Neural cell (in vitro differentiated cells): ENCODE data around the gene APLNR. TPM values are rescaled to one million over a fixed set of nuclear protein-coding genes. Genes with fewer than 3 reads are reported as not detected.

Experiments used
- H2AFZ ChIP-seq: fragments of 200-600, 300-800 bp; sonication (generic), shearing (Covaris generic); 2 replicates; pipeline ENCODE4 v1.6.0; 2014; ENCODE audit warnings: low read depth, mild to moderate bottlenecking, antibody characterized with exemption, low read length, moderate library complexity
- H3F3A ChIP-seq: fragments of 200-600 bp; shearing (Covaris generic); 2 replicates; pipeline ENCODE4 v1.6.1; 2016; ENCODE audit warnings: mild to moderate bottlenecking, moderate library complexity, mixed read lengths, antibody characterized with exemption, low read length; ENCODE audit not compliant: insufficient read depth, poor library complexity, severe bottlenecking
- H3K27ac ChIP-seq: fragments of 200-600, 300-800 bp; sonication (generic), shearing (Covaris generic); 2 replicates; pipeline ENCODE4 v1.5.1; 2014; ENCODE audit warnings: mild to moderate bottlenecking, low read length, moderate library complexity
- H3K27me3 ChIP-seq: fragments of 300-800, 200-600 bp; sonication (generic), shearing (Covaris generic); 2 replicates; pipeline ENCODE4 v1.6.0; 2014; ENCODE audit warnings: mild to moderate bottlenecking, low read depth, low read length, moderate library complexity; ENCODE audit not compliant: insufficient read depth
- H3K36me3 ChIP-seq: fragments of 300-800, 200-600 bp; sonication (generic), shearing (Covaris generic); 2 replicates; pipeline ENCODE4 v1.5.1; 2014; ENCODE audit warnings: mild to moderate bottlenecking, antibody characterized with exemption, low read length, moderate library complexity; ENCODE audit not compliant: insufficient read depth
- H3K4me2 ChIP-seq: fragments of 300-800, 200-600 bp; sonication (generic), shearing (Covaris generic); 2 replicates; pipeline ENCODE4 v1.6.0; 2014; ENCODE audit warnings: mild to moderate bottlenecking, low read length
- H3K4me3 ChIP-seq: fragments of 300-800, 200-600 bp; sonication (generic), shearing (Covaris generic); 2 replicates; pipeline ENCODE4 v1.5.1; 2014; ENCODE audit warnings: mild to moderate bottlenecking, low read length, moderate library complexity
- H3K79me2 ChIP-seq: fragments of 200-600 bp; shearing (Covaris generic); replicated peaks from 2 replicates; pipeline ENCODE4 v1.6.0; 2014; ENCODE audit warnings: mild to moderate bottlenecking, low read length, moderate library complexity; ENCODE audit not compliant: insufficient read depth
- H3K9ac ChIP-seq: fragments of 300-800, 200-600 bp; sonication (generic), shearing (Covaris generic); 2 replicates; pipeline ENCODE4 v1.6.1; 2016; ENCODE audit warnings: mild to moderate bottlenecking, low read length, mixed read lengths
- H3K9me2 ChIP-seq: fragments of 200-600 bp; shearing (Covaris generic); 2 replicates; pipeline ENCODE4 v1.6.1; 2016; ENCODE audit warnings: mild to moderate bottlenecking, low read length, mixed read lengths; ENCODE audit not compliant: insufficient read depth
- H3K9me3 ChIP-seq: fragments of 200-600, 300-800 bp; sonication (generic), shearing (Covaris generic); 2 replicates; pipeline ENCODE4 v1.6.1; 2016; ENCODE audit warnings: mild to moderate bottlenecking, mixed run types, low read length, moderate library complexity, mixed read lengths
- H4K20me1 ChIP-seq: fragments of 200-600 bp; shearing (Covaris generic); 2 replicates; pipeline ENCODE4 v1.6.1; 2016; ENCODE audit warnings: mild to moderate bottlenecking, mixed run types; ENCODE audit not compliant: insufficient read depth
- EP300 ChIP-seq: fragments of 450-650 bp; conservative IDR thresholded peaks from 2 replicates; pipeline ENCODE4 v1.6.1; 2014; ENCODE audit warnings: antibody characterized with exemption, mild to moderate bottlenecking, moderate library complexity; ENCODE audit not compliant: poor library complexity, severe bottlenecking
- EZH2 ChIP-seq: fragments of 200-600, 300-800 bp; shearing (Covaris generic), sonication (generic); IDR thresholded peaks from 2 replicates; pipeline ENCODE4 v1.6.1; 2014; ENCODE audit warnings: antibody characterized with exemption, low read length, borderline replicate concordance, mild to moderate bottlenecking; ENCODE audit not compliant: insufficient read depth, poor library complexity, severe bottlenecking
- MXI1 ChIP-seq: fragments of 450-650 bp; conservative IDR thresholded peaks from 2 replicates; pipeline ENCODE4 v1.6.1; 2014; ENCODE audit warnings: antibody characterized with exemption, mild to moderate bottlenecking; ENCODE audit not compliant: poor library complexity, severe bottlenecking
- POLR2AphosphoS5 ChIP-seq: IDR thresholded peaks from 2 replicates; pipeline ENCODE4 v1.6.1; 2012
- RAD21 ChIP-seq: fragments of 450-650 bp; conservative IDR thresholded peaks from 2 replicates; pipeline ENCODE4 v1.6.1; 2014; ENCODE audit warnings: antibody characterized with exemption, mild to moderate bottlenecking, moderate library complexity
- SMC3 ChIP-seq: fragments of 450-650 bp; conservative IDR thresholded peaks from 2 replicates; pipeline ENCODE4 v1.6.1; 2014; ENCODE audit warnings: antibody characterized with exemption, mild to moderate bottlenecking, moderate library complexity; ENCODE audit not compliant: poor library complexity
- TAF1 ChIP-seq: IDR thresholded peaks from 2 replicates; pipeline ENCODE4 v1.6.1; 2012; ENCODE audit warnings: low read depth
- polyA plus RNA-seq: library from polyadenylated mRNA; depleted of rRNA; stranded (reverse); fragments of >200 nt; gene quantifications from 2 replicates; pipeline ENCODE4 v1.2.3, GENCODE V29; 2014
- TF ChIP-seq, protein P1 (sequence below): IDR thresholded peaks from 2 replicates; pipeline ENCODE4 v1.6.1; 2012; ENCODE audit warnings: borderline replicate concordance
- TF ChIP-seq, protein P2 (sequence below): fragments of 450-650 bp; IDR thresholded peaks from 2 replicates; pipeline ENCODE4 v1.5.1; 2014; ENCODE audit warnings: antibody characterized with exemption, mild to moderate bottlenecking, moderate library complexity; ENCODE audit not compliant: poor library complexity, severe bottlenecking

The APLNR gene
- polyA plus RNA-seq, 1 donor from 2014 or later = not detected

DNA sequence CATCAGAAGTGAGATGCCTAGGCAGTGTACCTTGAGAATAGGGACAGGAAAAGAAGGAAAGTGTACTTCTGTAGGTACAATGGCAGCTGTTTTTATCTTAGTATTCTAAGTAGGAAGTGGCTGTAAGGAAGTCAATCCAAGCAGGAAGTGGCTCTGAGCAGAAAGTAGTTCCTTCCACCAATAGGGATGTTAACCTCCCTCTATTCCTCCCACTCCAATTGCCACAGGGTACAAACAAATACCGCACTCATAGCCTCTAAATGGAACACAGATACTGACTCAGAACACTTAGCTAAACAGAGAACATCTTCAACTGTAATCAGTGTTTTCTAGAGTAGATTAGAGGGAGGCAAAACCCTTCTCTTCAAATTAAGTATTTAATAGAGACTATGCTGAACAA, 44.7 kb downstream of the APLNR start:
- H3K27me3 ChIP-seq = no peaks in the 10 kb centered on the region
- H3K4me2 ChIP-seq = no peak overlapping the region
- no peak overlapping the region for H3K4me3 ChIP-seq
- no peak overlapping the region for H2AFZ ChIP-seq
- H3F3A ChIP-seq = no peaks in the 10 kb centered on the region
- H3K36me3 ChIP-seq = peaks cover 10% of the 10 kb centered on the region
- no peaks in the 10 kb centered on the region for H3K79me2 ChIP-seq
- no peaks in the 10 kb centered on the region for H4K20me1 ChIP-seq
- TF ChIP-seq, protein P1, sequence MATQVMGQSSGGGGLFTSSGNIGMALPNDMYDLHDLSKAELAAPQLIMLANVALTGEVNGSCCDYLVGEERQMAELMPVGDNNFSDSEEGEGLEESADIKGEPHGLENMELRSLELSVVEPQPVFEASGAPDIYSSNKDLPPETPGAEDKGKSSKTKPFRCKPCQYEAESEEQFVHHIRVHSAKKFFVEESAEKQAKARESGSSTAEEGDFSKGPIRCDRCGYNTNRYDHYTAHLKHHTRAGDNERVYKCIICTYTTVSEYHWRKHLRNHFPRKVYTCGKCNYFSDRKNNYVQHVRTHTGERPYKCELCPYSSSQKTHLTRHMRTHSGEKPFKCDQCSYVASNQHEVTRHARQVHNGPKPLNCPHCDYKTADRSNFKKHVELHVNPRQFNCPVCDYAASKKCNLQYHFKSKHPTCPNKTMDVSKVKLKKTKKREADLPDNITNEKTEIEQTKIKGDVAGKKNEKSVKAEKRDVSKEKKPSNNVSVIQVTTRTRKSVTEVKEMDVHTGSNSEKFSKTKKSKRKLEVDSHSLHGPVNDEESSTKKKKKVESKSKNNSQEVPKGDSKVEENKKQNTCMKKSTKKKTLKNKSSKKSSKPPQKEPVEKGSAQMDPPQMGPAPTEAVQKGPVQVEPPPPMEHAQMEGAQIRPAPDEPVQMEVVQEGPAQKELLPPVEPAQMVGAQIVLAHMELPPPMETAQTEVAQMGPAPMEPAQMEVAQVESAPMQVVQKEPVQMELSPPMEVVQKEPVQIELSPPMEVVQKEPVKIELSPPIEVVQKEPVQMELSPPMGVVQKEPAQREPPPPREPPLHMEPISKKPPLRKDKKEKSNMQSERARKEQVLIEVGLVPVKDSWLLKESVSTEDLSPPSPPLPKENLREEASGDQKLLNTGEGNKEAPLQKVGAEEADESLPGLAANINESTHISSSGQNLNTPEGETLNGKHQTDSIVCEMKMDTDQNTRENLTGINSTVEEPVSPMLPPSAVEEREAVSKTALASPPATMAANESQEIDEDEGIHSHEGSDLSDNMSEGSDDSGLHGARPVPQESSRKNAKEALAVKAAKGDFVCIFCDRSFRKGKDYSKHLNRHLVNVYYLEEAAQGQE = no peak
- TF ChIP-seq, protein P2, sequence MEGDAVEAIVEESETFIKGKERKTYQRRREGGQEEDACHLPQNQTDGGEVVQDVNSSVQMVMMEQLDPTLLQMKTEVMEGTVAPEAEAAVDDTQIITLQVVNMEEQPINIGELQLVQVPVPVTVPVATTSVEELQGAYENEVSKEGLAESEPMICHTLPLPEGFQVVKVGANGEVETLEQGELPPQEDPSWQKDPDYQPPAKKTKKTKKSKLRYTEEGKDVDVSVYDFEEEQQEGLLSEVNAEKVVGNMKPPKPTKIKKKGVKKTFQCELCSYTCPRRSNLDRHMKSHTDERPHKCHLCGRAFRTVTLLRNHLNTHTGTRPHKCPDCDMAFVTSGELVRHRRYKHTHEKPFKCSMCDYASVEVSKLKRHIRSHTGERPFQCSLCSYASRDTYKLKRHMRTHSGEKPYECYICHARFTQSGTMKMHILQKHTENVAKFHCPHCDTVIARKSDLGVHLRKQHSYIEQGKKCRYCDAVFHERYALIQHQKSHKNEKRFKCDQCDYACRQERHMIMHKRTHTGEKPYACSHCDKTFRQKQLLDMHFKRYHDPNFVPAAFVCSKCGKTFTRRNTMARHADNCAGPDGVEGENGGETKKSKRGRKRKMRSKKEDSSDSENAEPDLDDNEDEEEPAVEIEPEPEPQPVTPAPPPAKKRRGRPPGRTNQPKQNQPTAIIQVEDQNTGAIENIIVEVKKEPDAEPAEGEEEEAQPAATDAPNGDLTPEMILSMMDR = no peak
- no peak for TF ChIP-seq EZH2
- no peak for TF ChIP-seq MXI1
- TF ChIP-seq POLR2AphosphoS5 = no peak
- TF ChIP-seq EP300 = no peak
- no peak for TF ChIP-seq TAF1
- no peak for TF ChIP-seq RAD21
- no peak for TF ChIP-seq SMC3
- H3K9ac ChIP-seq = no peak overlapping the region
- no peaks in the 10 kb centered on the region for H3K9me3 ChIP-seq
- no peaks in the 10 kb centered on the region for H3K9me2 ChIP-seq
- H3K27ac ChIP-seq = no peak overlapping the region

DNA sequence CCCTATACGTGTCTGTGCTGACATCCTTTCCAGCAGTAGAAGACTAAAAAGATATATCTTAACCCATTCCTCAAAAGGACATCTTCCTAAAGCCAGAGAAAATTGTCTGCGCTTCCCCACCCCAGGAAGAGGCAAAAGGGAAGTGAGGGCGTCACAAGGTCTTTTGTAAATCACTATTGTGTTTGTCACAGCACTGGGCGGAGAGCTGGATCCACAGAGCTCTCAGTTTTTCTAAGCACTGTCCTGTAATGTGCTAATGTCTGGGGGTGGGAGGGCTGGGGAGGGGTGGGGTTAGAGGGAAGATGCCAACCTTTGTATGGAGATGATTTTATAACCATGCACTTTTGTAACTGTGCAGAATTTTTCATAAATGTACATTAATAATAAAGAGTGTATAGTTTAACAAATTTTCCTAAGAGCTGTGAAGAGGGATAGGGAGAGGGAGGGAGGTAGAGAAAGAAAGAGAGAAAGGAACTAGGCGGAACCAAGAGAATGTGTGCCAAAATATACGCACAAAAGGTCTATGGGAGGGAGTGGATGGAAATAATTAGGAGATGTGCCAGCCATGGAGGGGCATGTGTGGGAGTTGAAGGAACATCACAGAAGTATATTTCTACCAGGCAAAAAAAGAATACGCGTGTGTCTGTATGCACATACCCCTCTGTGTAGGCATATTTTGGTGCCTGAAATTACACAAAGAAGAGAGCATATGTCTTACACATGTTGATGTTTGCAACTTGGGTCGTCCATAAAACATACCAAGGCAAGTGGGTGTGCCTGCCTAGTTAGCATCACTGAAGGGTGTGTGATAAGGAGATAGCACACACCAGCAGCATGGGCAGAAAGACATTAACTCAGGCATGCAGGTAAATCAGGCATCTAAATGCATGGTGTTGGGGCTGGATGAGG, 45.5 kb downstream of the APLNR start:
- no peak overlapping the region for H2AFZ ChIP-seq
- H3K27me3 ChIP-seq = no peaks in the 10 kb centered on the region
- TF ChIP-seq, protein P1 = no peak
- TF ChIP-seq EZH2 = no peak
- no peak for TF ChIP-seq SMC3
- TF ChIP-seq RAD21 = no peak
- TF ChIP-seq, protein P2 = no peak
- TF ChIP-seq POLR2AphosphoS5 = no peak
- TF ChIP-seq EP300 = no peak
- TF ChIP-seq MXI1 = no peak
- TF ChIP-seq TAF1 = no peak
- no peaks in the 10 kb centered on the region for H3F3A ChIP-seq
- H3K27ac ChIP-seq = no peak overlapping the region
- H3K4me3 ChIP-seq = no peak overlapping the region
- no peaks in the 10 kb centered on the region for H4K20me1 ChIP-seq
- no peak overlapping the region for H3K4me2 ChIP-seq
- no peaks in the 10 kb centered on the region for H3K9me2 ChIP-seq
- H3K9ac ChIP-seq = no peak overlapping the region
- peaks cover 13% of the 10 kb centered on the region for H3K36me3 ChIP-seq
- no peaks in the 10 kb centered on the region for H3K79me2 ChIP-seq
- no peaks in the 10 kb centered on the region for H3K9me3 ChIP-seq
